HL-60/S4 treated with retinoic acid at 250 ng/mL for 4 days and 3 days (cell line): ENCODE results near the gene CD19.
"Not testable (repeated sequence)": the region's sequence is repeated elsewhere in the genome, so short reads cannot be mapped to it uniquely, and the experiment has no call there.

ENCODE experiments used
- in situ Hi-C: fragments of 300-500 bp; cut with MboI; formaldehyde crosslinking; loops from 2 replicates; pipeline ENCODE4 v1.7.0; 2022; ENCODE audit warnings: low sequenced_read_pairs

The CD19 gene

GRCh38 chr16:28935924-28936783 lies 4.4 kb downstream of the CD19 start:
- in situ Hi-C loops: no loop called here

- in situ Hi-C loops: no loop called here
Measured at GRCh38 chr16:28936784-28937155, 5.0 kb downstream of the CD19 start.

DNA sequence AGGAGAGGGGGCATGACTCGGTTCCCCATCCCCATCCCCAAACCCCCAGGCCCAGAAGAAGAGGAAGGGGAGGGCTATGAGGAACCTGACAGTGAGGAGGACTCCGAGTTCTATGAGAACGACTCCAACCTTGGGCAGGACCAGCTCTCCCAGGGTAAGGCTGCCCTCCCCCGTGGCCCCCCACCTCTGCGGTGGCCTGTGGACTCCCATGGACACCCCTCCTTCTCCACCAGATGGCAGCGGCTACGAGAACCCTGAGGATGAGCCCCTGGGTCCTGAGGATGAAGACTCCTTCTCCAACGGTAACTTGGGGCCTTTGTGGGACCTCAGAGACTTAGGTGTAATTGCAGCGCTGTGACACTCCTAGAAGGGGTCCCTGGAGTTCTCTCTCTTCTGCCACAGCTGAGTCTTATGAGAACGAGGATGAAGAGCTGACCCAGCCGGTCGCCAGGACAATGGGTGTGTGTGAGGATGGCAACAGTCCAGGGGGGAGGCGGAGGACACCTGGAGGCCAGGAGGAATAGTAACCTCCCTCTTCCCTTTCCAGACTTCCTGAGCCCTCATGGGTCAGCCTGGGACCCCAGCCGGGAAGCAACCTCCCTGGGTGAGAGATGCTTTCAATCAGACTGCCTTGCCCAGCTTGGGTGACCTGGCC lies 5.6 kb downstream of the CD19 start:
- in situ Hi-C loops: no loop called here

DNA sequence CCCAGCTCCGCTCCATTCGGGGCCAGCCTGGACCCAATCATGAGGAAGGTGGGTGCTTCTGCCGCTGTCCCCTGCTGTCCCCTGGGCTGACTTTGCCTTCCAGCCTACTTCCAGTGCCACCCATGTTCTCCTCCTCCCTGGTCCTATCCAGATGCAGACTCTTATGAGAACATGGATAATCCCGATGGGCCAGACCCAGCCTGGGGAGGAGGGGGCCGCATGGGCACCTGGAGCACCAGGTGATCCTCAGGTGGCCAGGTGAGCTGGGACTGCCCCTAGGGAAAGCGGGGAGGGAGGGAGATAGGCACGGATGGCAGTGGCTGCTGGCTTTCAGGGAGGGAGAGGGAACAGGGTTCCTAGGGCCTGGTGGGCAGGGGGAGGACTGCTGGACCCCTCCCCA lies 7.0 kb downstream of the CD19 start:
- in situ Hi-C loops: no loop called here

GRCh38 chr16:28939825-28940224 lies 8.1 kb downstream of the CD19 start:
- in situ Hi-C loops: not testable (repeated sequence)

DNA sequence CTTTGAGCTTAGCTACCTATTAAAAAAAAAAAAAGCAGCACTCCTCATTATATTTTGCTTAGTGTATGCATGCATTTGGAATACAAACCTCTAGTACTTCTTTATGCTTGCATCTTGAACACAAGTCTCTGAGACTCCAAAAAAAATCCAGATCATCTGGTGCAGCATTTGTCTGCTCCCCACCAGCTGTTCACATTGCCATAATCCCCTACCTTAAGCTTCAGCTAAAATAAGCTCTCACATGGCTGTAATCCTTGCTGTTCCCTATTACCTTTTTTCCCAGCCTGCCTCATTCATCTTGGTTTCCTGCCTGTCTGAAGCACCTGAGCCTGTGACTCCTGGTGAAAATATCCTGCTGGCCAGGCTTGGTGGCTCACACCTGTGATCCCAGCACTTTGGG lies 11.5 kb downstream of the CD19 start:
- in situ Hi-C loops: no loop called here

GRCh38 chr16:28946681-28947080 lies 14.9 kb downstream of the CD19 start:
- in situ Hi-C loops: no loop called here

DNA sequence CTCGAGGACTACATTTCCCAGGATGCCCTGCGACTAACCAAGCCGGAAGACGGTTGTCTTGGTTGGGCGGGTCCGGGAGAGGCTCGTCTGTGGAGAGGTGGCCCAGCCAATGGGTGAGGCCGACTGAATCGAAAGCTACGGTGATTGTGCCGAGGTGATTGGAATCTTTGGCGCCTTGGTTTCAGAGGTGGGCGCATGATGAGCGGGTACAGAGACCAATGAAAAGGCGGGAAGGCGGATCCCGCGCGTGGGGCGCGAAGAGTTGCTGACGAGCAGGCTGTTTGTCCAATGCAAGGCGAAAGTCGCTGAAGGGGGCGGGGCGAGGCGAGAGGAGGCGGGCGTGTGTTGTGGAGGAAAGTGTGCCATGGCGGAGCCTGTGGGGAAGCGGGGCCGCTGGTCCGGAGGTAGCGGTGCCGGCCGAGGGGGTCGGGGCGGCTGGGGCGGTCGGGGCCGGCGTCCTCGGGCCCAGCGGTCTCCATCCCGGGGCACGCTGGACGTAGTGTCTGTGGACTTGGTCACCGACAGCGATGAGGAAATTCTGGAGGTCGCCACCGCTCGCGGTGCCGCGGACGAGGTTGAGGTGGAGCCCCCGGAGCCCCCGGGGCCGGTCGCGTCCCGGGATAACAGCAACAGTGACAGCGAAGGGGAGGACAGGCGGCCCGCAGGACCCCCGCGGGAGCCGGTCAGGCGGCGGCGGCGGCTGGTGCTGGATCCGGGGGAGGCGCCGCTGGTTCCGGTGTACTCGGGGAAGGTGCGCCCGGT lies 19.1 kb downstream of the CD19 start, which contains the start of gene NFATC2IP:
Gene NFATC2IP, plus strand, starts transcription at position 290 of the 762 bp plus-strand sequence. Its CDS starts 75 bp downstream, at position 365.
- in situ Hi-C loops: no loop called here

- in situ Hi-C loops: no loop called here
Measured at GRCh38 chr16:28951410-28951943, 19.7 kb downstream of the CD19 start.

DNA sequence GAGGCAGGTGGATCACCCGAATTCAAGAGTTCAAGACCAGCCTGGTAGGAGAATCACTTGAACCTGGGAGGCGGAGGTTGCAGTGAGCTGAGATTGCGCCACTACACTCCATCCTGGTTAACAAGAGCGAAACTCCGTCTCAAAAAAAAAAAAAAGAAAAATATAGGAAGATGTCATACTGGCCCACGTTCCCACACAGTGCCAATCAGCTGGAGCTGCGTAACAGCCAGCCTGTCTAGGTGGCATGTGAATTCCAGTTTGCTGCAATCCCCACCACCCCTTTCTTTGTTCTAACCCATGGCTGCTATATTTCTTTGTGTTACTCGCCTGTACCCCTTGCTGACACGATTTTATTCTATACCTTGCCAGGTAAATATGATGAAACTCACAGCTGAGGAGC lies 26.4 kb downstream of the CD19 start:
- in situ Hi-C loops: no loop called here

GRCh38 chr16:28958836-28959235 lies 27.1 kb downstream of the CD19 start:
- in situ Hi-C loops: no loop called here

DNA sequence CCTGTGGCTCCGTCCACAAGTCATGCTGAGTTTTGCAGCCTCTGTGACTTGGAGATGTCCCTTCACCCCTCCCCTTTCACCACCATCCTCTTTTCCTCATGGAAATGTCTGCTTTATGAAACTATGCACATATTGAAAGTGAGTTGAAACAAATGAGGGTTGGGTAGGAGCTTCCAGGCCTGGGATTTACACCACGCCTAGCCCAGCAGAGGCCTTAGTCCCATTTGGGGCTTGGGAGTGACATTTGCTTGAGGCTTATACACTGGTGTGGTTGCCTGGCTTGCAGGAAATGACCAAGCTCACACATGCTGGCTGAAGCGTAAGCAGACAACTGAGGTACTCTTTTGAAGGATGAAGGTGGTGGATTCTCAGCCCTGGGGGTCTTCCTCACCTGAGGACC lies 32.3 kb downstream of the CD19 start:
- in situ Hi-C loops: no loop called here

GRCh38 chr16:28964496-28964895 lies 32.7 kb downstream of the CD19 start:
- in situ Hi-C loops: no loop called here

GRCh38 chr16:28967156-28967555 lies 35.4 kb downstream of the CD19 start:
- in situ Hi-C loops: no loop called here

- in situ Hi-C loops: not testable (repeated sequence)
Measured at GRCh38 chr16:28969696-28970095, 37.9 kb downstream of the CD19 start.

- in situ Hi-C loops: no loop called here
Measured at GRCh38 chr16:28974007-28974436, 42.3 kb downstream of the CD19 start.

GRCh38 chr16:28974437-28975157 lies 42.8 kb downstream of the CD19 start, which contains the start of gene SPNS1:
TSS of gene SPNS1 (plus strand) at chr16:28974778. CDS start at chr16:28975152, 374 bp downstream.
- in situ Hi-C loops: no loop called here

DNA sequence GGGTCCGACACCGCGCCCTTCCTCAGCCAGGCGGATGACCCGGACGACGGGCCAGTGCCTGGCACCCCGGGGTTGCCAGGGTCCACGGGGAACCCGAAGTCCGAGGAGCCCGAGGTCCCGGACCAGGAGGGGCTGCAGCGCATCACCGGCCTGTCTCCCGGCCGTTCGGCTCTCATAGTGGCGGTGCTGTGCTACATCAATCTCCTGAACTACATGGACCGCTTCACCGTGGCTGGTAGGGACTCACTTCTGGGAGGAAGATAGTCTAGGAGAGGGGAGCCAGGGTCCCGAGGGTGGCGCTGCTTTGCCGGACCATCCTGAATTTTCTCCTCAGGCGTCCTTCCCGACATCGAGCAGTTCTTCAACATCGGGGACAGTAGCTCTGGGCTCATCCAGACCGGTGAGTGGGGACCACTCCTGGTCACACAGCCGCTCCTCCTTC lies 43.4 kb downstream of the CD19 start:
- in situ Hi-C loops: no loop called here

DNA sequence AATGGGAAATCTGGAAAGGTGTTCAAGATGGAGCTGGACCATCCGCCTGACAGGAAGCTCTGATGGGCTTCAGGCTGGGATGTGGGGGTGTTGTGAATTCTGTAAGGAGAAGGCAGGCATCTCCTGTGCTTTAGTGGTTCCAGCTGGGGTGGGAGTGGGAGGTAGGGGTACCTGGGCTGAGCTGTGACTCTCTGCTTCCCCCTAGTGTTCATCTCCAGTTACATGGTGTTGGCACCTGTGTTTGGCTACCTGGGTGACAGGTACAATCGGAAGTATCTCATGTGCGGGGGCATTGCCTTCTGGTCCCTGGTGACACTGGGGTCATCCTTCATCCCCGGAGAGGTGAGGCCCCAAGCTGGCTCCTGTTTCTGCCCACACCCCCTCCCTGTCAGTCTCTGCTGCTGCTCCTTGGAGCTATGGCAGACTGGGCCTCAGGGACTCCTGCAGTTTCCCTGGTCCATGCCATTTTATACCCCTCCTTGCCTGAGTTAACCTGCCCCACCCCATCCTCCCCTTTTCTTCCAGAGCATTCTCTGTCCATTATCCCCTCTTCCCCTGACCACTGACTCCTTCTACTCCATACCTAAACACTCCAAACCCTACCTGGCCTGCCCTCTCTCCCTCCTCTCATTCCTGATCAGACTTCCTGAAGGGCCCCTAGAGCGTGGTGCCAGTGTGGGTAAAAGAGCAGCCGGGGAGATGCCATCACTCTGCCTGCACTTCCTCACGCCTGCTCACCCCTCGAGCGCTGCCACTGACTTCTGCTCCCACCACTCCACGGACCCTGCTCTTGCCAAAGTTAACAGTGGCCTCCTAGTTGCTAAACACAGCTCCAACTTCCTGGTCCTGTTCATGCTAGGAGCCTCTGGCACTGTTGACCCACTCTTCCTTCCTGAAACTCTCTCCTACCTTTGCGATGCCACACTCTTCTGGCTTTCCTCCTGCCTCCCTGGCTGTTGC lies 46.2 kb downstream of the CD19 start:
- in situ Hi-C loops: no loop called here
